NCI-H774 (cell line): Measurements from ENCODE around the gene NME7.
"Not testable (repeated sequence)": the region's sequence is repeated elsewhere in the genome, so short reads cannot be mapped to it uniquely, and the experiment has no call there.

ENCODE experiments used
- DNase-seq: peaks from one replicate; lab custom pipeline; 2025; lab: John Stamatoyannopoulos, UW

The NME7 gene

DNA sequence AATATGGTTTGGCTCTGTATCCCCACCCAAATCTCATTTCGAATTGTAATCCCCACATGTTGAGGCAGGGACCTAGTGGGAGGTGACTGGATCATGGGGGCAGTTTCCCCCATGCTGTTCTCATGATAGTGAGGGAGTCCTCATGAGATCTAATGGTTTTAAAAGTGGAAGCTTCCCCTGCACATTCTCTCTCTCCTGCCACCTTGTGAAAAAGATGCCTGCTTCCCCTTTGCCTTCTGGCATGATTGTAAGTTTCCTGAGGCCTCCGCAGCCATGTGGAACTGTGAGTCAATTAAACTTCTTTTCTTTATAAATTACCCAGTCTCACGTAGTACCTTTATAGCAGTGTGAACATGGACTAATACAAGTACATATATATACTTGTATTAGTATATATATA lies 25.5 kb downstream of the NME7 start:
- DNase-seq: not testable (repeated sequence)

DNA sequence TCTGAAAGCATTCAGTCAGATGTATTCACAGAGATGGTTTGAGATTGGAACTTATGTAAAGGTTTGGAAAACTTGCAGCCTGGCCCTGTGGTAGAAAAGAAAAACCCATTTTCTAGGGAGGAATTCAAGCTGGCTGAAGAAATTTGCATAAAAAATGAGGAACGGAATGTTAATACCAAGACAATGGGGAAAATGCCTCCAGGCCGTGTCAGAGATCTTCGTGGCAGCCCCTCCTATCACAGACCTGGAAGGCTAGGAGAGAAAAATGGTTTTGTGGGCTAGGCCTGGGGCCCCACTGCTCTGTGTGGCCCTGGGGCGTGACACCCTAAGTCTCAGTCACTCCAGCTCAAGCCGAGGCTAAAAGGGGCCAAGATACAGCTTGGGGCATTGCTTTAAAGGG lies 26.7 kb downstream of the NME7 start:
- no peak for DNase-seq

DNA sequence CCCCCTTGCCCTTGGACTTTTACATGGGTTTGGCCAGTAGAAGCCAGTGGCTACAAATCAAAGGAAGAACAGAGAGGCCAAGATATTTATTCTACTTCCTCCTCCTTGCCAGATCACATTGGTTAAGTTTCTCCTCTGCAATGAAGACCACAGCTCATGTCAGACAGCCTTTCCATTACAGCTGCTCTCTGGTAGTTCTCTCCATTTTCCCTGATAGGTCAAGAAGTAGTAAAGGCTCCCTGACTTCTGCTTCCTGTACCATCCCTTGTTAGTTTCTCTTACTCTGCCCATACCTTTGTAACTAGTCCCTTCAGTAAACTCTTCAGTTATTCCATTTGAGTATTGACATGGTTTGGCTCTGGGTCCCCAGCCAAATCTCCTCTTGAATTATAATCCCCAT lies 27.8 kb downstream of the NME7 start:
- DNase-seq: no peak

DNA sequence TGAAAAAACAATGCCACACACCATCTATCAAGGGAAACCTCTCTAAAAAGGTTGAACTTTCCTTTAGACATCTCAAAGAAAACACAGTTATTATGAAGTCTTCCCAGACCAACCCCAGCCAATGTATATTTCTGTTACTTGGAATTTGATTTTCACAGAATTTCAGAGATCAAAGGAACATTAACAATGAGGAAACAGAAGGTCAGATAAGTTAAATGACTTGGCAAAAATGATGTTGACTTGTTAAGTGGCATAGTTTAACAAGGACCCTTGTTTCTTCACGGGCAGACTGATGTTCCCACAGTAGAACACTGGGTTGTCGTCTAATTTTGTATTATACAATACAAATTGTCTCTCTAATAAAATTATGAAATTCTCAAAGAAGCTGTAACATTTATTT lies 29.0 kb downstream of the NME7 start:
- no peak for DNase-seq

DNA sequence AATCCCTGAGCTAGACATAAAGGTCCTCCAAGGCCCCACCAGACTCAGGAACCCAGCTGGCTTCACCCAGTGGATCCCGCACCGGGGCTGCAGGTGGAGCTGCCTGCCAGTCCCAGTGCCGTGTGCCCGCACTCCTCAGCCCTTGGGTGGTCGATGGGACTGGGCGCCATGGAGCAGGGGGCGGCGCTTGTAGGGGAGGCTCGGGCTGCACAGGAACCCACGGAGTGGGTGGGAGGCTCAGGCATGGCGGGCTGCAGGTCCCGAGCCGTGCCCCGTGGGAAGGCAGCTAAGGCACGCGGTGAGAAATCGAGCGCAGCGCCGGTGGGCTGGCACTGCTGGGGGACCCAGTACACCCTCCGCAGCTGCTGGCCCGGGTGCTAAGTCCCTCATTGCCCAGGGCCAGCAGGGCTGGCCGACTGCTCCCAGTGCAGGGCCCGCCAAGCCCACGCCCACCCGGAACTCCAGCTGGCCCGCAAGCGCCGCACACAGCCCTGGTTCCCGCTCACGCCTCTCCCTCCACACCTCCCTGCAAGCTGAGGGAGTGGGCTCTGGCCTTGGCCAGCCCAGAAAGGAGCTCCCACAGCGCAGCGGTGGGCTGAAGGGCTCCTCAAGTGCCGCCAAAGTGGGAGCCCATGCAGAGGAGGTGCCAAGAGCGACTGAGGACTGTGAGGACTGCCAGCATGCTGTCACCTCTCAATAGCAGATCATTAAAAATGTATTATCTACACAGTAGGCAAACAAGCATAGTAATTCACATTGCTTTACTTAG lies 30.5 kb downstream of the NME7 start:
- DNase-seq: not testable (repeated sequence)

DNA sequence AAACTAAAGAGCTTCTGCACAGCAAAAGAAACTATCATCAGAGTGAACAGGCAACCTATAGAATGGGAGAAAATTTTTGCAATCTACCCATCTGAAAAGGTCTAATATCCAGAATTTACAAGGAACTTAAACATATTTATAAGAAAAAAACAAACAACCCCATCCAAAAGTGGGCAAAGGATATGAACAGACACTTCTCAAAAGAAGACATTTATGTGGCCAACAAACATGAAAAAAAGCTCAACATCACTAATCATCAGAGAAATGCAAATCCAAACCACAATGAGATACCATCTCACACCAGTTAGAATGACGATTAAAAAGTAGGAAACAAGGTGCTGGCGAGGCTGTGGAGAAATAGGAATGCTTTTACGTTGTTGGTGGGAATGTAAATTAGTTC lies 32.9 kb downstream of the NME7 start:
- DNase-seq: not testable (repeated sequence)

DNA sequence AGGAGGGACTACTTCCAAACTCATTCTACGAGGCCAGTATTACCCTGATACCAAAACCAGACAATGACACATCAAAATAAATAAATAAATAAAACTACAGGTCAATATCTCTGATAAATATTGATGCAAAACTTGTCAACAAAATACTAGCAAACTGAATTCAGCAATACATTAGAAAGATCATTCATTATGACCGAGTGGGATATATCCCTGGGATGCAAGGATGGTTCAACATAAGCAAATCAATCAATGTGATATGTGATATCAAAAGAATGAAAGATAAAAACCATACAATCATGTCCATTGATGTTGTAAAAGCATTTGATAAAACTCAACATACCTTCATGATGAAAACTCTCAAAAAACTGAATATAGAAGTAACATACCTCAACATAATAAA lies 36.7 kb downstream of the NME7 start:
- no peak for DNase-seq

DNA sequence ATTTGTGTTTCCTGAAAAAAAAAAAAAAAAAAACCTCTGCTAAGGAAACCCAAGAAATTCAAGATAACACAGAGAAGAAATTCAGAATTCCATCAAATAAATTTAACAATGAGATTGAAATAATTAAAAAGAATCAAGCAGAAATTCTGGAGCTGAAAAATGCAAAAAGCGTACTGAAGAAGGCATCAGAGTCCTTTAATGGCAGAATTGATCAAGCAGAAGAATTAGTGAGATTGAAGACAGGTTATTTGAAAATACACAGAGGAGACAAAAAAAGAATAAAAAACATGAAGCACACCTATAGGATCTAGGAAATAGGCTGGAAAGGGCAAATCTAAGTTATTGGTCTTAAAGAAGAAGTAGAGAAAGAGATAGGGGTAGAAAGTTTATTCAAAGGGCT lies 38.2 kb downstream of the NME7 start:
- DNase-seq: no peak

DNA sequence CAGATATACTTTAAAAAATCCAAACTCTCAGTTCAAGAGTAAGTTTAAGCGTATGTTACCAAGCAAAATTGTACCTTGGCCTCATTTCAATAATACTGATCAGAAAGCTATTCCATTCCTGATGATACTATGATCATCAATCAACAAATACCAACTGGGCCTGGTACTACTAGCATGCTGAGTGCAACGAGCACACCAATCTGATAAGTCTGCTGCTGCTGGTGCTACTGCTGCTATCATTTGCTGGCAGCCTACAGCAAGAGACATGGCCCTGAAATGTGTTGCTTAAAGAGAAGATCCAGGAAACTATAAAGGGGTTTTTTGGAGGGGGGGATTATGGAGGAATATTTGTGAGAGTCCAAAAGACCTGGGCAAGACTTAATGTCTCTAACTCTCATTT lies 39.7 kb downstream of the NME7 start:
- DNase-seq: no peak

DNA sequence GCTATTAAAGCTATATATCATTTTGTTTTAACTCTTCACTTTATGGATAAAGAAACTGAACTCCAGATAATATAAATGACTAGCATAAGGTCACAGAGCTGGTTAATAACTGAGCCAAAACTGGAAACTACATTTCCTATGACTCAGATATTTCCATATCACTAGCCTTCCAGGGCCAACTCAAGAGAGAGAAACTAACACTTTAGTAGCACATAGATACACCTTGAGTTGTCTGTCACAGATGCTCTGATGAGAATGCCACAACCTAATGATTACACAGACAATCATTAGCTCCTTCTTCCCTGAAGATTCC lies 40.7 kb downstream of the NME7 start:
- DNase-seq: no peak

DNA sequence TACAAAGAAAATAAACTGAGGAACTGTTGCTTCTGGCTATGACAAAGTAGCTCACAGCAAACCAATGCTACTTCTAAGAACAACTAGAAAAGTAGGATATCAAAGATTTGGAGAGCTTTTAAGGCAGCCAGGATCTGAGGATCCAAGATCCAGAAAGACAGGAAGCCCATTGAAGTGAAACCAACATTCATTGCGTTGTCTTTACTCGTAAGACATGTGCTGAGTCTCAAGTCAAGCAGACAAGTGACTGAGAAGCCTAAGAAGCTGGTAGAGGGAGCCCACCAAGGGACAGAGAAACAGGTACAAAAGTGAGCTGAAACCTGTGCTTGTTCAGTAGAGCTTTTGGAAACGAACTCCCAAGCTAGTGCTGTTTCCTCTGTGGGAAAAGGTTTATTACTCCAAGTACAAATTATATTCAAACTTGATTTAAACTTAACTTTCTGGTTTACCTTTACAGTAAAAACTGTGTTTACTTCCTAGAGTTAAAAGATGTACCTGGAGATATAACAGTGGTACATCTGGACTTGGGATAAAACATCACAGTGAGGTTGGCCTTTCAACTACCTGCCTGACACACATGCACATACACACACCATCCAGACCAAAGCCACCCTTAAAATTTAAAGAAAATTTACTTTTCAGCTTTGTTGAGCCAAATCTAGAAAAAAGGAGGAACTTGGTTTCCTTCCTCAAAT lies 41.2 kb downstream of the NME7 start:
- DNase-seq: no peak

DNA sequence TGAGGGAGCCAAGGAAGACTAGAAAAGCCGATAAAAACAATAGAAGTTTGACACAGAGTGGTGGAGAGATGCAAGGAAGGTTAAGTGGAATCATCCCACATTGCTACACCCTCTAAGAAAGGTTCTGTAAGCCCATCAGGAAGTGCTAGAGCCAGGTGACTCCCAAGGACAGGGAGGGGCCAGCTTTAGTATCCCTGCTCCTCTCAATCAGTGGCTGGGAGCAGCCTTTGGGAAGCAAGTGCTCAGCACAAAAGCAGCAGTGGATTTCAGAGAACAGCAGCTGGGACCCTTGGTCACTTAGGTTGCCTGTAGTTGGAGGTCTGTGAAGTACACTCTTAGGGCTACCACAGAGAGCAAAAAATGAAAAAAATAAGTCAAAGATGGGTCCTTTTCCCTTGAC lies 42.5 kb downstream of the NME7 start:
- DNase-seq: no peak

DNA sequence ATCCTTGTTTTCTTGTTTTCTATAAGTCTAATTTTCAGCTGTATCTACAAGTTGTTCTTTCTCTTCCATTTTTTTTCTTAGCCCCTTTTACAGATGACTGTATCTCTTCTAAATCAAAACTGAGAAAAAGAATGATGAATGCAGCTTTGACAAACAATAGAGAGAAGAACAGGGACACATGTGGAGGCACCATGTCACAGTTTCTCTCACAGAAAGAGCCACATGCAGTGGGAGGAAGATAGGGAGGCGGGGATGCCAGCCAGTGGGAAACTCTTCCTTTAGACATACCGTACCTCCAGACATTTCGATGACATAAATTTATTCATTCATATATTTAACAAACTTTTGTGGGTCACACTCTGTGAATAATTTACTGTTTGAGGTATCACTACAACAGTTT lies 45.5 kb downstream of the NME7 start:
- DNase-seq: no peak

DNA sequence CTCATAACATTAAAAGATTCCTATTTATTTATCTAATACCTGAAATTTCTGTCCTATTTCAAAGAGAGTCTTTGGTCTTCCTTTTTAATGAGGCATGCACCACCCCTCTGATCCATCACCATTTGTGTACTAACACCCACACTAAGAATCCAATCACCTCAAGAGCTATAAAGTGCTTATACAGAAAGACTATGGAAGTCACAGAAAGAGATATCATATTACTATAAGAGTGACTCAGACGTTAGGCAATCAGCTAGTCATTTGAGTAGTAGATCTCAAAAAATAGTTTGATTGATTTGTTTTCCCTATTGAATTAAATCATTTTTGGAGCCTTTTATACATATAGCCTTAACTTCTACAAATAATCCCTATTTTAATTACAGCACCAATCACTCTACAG lies 46.1 kb downstream of the NME7 start:
- DNase-seq: no peak

DNA sequence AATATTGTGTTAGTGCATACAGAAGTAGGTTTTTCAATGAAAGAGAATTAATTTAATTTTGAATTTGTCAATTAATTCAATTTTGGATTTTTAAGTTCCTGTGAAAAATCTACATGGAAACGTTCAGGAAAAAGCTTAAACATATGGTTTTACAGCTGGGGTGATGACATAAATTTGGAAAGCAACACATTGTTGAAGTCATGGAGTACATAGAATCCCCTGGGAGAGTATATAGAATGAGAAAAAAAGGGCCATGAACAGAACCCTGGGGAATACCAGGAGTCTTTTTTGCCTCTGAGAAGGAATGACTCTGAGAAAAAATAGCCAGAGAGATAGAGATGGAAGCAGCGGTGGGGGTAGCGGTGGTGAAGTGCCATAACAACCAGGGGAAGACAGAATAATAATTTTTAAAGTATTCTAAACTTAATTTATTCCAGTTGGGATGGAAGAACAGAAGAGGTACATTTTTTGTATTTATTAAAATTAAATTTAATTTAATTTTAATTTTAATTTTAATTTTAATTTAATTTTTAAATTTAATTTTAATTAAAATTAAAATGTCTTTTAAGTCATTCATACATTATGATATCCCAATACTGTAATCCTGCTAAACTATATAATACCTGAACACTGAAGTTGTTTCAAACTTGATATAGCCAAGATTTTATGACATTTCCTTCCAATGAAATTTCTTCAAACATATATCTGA lies 48.9 kb downstream of the NME7 start:
- DNase-seq: no peak

DNA sequence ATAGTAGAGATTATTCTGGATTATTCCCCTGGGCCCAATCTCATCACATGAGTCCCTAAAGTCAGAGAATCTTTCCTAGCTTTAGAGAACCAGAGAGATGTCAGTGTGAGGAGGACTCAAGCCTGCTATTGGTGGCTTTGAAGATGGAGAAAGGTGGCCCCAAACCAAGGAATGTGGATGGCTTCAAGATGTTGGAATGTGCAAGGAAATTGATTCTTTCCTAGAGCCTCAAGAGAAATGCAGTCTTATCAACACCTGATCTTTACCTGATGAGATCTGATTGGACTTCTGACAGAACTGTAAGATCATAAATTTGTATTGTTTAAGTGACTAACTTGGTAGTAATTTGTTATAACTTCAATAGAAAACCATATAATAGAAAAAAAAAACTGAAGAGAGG lies 51.0 kb downstream of the NME7 start:
- DNase-seq: no peak

DNA sequence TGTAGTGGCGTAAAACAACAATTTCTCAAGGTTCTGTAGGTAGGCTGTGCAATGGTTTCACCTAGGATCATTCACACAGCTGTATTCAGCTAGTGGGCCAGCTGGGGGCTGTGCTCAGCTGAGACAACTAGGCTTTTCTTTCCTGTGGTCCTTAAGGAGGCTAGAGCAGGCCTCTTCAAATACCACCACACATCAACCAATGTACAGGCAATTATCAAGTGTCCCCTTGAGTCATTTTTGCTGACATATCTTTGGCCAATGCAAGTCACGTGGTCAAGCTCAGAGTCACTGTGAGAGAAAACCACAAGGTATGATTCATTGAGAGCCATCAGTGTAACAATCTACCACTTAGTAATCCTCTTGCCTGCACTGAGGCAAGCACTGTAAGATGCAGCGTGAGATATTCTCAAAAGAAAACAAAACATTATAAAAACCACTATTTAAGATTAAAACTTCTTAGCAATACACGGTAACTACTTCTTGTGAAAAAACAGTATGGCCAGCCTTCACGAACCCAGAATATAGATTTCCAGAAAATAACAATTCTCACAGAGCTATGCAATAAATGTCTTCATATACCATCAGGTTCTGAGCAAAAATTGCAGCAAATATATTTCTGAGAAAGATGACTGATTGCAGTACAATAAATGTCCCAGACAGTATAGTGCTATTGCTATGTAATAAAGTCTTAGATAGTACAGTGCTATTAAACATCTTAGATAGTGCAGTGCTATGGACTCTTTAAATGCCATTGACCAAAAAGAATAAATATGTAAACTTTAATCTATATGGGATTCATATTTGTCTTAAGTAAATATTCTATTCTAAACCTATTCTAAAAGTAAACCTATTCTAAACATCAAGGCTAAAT lies 55.3 kb downstream of the NME7 start:
- DNase-seq: no peak

DNA sequence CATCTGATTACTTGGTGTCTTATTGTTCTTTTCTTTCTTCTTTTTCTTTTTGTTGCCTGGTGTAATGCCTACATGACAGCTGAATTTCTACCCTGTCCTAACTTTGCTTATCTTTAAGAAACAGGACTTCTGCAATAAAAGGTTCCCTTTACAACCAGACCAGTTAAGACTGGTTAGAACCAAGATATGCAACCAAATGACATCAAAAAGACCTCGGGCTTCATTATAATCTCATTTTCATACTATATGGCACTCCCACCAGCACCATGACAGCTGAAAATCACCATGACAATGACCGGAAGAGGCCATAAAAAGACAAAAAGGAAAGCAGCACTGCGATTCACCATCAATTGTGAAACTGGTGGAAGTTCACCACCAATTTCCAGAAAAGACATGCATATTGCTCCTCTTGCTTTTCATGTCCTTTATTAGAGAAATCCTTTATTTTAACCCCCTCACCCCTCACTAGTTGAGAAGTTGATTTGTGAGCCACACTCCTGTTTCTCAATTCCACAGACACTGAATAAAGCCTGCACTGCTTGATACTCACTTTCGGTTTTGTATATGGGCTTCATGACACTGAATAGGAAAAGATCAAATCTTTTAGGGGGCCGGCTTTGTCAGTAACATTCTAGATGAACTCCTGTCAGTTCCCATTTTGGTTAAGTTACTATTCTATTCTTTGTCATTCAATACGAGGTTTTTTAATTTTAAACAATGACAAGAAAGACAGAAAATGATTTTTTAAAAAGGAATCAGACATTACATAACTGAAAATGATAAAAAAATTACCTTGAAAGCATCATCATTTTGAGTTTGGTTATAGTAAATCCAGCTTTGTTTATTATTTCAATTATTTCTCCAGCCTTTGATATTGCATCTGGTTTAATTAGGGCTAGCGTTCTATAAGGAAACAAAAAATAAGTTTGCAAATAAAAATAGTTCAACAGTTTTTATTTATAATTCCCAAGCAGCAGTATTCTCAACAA lies 58.1 kb downstream of the NME7 start:
- DNase-seq: no peak

DNA sequence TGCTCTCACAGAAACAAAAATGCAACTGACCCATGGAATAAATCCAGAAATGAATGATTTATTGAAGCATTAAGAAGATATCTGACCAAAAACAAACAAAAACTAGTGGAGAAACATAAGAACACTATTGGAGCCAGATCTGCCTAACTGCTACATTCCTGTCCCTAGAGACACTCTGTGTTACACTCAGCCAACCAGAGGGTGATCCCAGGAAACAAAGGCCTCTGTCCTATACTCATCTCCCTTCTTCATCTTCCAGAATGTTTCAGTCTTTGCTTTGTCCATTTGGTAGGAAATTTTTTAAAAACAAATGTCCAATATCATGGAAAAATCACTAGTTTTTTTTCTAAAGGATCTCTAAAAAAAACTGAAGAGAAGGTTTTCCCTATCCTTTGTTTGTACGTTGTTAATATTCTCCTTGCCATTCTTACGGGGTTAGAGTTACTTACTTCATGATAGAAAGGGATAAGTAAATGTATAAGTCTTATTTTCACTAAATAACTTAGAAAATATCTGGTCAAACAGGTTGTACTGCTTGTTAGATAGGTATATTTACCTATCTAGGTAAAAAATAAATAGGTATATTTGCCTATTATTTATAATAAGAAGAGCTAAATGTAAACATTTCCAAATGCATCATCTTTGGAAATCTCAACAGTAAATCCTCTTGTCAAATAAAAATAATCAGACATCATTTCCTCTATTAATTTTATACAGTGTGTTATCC lies 59.1 kb downstream of the NME7 start:
- no peak for DNase-seq

DNA sequence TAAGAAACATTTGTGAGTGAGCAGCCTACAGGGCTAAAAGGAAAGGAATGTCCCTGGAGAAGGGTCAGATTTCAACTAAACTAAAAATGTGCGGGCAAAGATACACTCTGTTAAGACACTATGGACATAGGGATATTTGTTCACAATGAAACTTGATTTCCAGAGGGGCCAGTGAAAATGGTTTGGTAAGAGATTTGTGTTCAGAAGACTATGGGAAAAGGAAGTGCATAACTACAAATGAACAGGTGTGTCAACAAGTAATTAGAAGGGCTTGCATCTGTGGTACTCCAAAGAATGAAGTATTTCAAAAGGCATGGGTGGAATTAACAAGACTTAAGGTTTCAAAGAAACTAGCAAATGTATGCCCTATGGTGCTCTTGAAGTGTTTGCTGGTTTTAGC lies 60.4 kb downstream of the NME7 start:
- DNase-seq: peak; percentile 31

DNA sequence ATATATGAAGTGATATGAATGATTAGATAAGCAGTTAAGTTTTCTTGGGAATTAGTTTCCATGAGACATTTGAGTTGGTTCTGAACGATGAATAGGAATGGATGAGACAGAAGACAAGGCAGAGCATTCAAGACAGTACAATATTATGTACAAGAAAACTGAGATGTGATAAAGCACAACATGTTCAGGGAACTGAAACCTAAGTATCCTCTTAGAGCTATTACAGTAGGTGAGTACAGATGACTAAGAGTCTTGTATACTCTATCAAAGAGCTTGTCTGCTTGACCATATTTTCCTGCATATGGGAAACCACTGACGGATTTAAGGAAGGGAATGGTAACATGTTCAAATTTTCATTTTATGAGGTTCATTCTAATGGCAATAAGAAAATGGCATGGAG lies 61.6 kb downstream of the NME7 start:
- DNase-seq: no peak
